ENCODE results near the gene LRMDA. TPM values are rescaled to one million over a fixed set of nuclear protein-coding genes. Genes with fewer than 3 reads are reported as not detected.

Gene LRMDA
- total and polyA plus RNA-seq, 10 of the 15 experiments (the other 5 are each of a cell fraction or from before 2014, with no cell fraction given) = 0.07 to 0.54 (median 0.29) TPM; not detected in 4

DNA sequence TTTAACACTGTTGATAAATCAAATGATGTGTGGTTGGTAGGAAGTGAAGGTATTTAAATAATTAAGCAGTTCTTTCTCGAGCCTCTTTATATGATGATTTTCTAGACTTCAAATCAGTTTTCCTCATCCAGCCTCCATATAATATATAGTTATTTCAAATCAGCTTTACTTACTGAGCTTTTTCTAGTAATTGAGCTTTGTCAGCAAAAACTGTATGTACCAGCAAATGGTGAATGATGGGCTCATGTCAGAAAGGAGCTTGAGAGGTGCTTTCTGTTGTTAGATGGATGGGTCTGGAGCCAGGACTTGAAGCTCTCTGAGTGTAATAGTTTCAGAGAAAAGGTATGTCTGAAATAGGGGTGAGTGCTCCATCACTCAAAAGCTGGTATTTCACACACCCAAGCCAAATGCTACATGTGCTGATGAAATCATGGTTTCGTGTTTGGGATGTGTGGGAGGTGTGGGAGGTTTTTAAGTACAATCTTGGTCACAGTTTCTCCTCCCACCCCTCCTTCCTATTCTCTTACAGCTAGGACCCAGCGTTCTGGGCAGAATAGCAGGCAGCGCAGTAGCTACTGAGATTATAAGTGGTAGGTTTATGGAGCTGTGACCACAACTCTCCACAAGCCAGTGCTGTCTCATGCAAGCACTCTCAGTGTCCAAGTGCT, 55.8 kb downstream of the LRMDA start (continued):
- TF ChIP-seq NR2C2 (IDR thresholded peaks at IDR 0.05; ENCODE audit: borderline replicate concordance, control insufficient read depth, insufficient read length, low read depth) = no peak
- TF ChIP-seq ZNF622 (IDR thresholded peaks at IDR 0.05) = no peak
- TF ChIP-seq POLR2AphosphoS5 (IDR thresholded peaks at IDR 0.05; ENCODE audit: low read length) = no peak
- no peak for TF ChIP-seq NRF1 (conservative IDR thresholded peaks at IDR 0.05; ENCODE audit: low read depth, low read length)
- no peak for TF ChIP-seq ZNF207 (IDR thresholded peaks at IDR 0.05; ENCODE audit: borderline replicate concordance)
- TF ChIP-seq RELA (IDR thresholded peaks at IDR 0.05; ENCODE audit: borderline replicate concordance, partially characterized antibody) = no peak
- no peak for TF ChIP-seq YBX1 (IDR thresholded peaks at IDR 0.05)
- TF ChIP-seq ASH2L (IDR thresholded peaks at IDR 0.05; ENCODE audit: borderline replicate concordance, low read depth) = no peak
- TF ChIP-seq, protein P1, sequence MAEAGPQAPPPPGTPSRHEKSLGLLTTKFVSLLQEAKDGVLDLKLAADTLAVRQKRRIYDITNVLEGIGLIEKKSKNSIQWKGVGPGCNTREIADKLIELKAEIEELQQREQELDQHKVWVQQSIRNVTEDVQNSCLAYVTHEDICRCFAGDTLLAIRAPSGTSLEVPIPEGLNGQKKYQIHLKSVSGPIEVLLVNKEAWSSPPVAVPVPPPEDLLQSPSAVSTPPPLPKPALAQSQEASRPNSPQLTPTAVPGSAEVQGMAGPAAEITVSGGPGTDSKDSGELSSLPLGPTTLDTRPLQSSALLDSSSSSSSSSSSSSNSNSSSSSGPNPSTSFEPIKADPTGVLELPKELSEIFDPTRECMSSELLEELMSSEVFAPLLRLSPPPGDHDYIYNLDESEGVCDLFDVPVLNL (IDR thresholded peaks at IDR 0.05; ENCODE audit: low read depth, low read length) = no peak
- TF ChIP-seq SIX5 (IDR thresholded peaks at IDR 0.05; ENCODE audit: low read depth, low read length, severe bottlenecking) = no peak
- TF ChIP-seq KLF5 (IDR thresholded peaks at IDR 0.05; ENCODE audit: partially characterized antibody) = no peak
- TF ChIP-seq JUNB (IDR thresholded peaks at IDR 0.05) = no peak
- no peak for TF ChIP-seq TBL1XR1 (IDR thresholded peaks at IDR 0.05; ENCODE audit: low read depth, low read length)
- 0 out of 4 replicates have a peak, but pooled peaks of 1 of the 2 experiments have one; percentile 57 for TF ChIP-seq EP300 (IDR thresholded peaks at IDR 0.05; ENCODE audit: borderline replicate concordance in 1 of 2, control insufficient read depth in 1 of 2, low read depth in 2 of 2, low read length in 2 of 2)
- TF ChIP-seq POLR2AphosphoS2 (IDR thresholded peaks at IDR 0.05; ENCODE audit: low read depth, low read length) = no peak
- TF ChIP-seq SRF (IDR thresholded peaks at IDR 0.05; ENCODE audit: low read depth in 2 of 2, low read length in 2 of 2) = no peak
- no peak for TF ChIP-seq STAT1 (conservative IDR thresholded peaks at IDR 0.05)
- TF ChIP-seq ATF7 (IDR thresholded peaks at IDR 0.05; ENCODE audit: low read depth) = peak; percentile 69
- TF ChIP-seq ZSCAN29 (IDR thresholded peaks at IDR 0.05) = no peak

All from GM12878 (cell line).